ENCODE results near the gene NPC2.
"Not testable (repeated sequence)": the region's sequence is repeated elsewhere in the genome, so short reads cannot be mapped to it uniquely, and the experiment has no call there.

NPC2 gene

DNA sequence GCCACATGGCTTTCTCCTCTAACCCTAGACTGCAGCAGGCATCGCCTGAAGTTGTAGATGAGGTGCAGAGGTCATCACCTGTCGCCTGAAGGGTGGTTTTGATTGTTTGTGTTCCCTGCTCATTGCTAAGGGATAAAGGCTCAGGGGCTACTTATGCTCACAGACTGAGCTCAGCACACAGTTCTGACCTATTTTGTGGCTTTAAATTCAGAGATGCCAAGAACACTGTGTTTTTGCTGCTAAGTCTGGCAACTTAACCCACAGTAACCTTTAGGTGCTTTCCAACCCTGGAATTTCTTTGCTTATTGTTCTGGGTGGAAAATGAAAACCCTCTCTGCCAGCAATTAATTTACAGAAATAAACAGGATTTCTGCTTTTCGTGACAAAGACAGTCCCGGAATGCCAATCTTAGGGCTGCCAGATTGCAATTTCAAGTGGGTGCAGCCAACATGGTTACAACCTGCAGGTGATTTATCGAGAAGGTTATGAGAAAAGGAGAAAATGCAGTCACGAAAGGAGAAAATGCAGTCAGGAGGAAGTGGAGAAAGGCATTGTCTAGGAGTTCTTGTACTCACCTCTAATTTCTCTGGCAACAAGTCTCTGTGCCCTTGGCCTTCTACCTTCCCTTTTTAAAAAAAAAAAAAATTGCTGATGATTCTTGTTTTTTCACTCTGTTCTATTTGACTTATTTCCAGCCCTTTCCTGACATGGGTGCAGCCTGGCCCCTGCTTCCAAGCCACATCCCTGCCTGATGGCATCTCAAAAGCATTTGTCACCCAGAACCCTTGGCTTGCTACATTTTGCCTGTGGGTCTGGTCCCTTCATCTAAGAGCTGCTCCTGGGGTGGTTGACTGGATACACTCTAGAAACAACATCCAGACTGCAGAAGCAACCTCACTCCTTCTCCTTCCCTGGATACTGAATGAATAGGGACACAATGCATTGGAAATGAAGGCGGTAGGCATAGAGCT lies 23.3 kb downstream of the NPC2 start:
- no peak for DNase-seq (ENCODE audit: low read depth)

DNA sequence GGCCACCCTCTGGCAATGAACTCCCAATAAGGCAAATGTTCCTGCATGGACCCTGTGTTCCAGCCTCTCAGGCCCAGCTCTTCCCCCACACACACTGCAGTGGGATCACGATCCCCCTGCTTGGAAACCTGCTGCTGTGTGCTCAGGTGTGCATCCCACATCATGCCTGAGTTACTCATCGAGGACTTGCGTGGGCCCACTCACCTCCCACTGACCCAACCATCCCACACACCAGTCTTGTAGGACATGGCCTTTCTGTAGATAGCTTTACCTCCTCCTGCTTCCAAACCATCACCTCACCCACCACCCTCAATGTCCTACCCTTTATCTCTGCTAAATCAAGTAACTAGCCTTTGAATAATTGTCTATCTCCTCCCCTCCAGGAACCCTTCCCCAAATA lies 24.6 kb downstream of the NPC2 start:
- no peak for DNase-seq (ENCODE audit: low read depth)

GRCh38 chr14:74465335-74465734 lies 27.8 kb downstream of the NPC2 start:
- DNase-seq (ENCODE audit: low read depth): no peak

GRCh38 chr14:74464785-74465184 lies 28.3 kb downstream of the NPC2 start:
- no peak for DNase-seq (ENCODE audit: low read depth)

GRCh38 chr14:74463697-74464096 lies 29.4 kb downstream of the NPC2 start:
- no peak for DNase-seq (ENCODE audit: low read depth)

DNA sequence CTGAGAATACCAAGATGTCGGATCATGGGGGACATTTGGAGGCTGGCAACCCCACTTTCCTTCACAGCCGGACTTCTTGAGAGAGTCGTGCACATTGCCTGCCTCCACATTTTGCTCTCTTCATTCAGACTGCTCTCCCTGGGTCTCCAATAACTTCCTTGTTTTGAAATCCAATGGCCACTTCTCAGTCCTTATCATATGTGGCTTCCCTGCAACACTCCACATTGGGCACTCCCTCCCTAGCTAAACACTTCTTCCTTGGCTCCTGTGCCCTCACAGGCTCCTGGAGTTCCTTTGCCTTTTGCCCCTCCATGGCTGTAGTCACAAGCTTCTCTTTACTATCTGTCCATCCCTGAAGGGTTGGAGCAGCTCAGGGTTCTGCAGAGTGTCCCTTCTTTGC lies 30.1 kb downstream of the NPC2 start:
- DNase-seq (ENCODE audit: low read depth): no peak

DNA sequence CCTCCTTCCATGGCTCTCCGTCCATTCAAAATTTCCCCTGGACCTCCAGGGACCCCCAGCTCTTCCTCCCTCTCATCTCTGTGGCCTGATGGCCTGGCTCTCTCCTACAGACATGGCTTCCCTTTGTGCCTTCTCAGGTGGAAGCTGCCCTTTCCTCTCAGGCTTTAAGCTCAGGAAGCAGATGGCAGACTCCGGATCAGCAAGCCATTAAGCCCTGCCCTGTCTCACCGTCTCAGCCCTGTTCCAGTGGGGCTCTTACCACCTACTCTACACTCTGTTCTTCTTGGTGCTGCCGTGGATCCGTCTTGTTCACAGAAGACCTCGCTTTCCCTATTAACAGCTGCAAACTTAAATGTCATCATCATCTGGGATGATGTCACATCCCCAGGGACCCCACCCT lies 33.1 kb downstream of the NPC2 start:
- DNase-seq (ENCODE audit: low read depth): no peak

GRCh38 chr14:74459289-74459946 lies 33.7 kb downstream of the NPC2 start:
- DNase-seq (ENCODE audit: low read depth): no peak

GRCh38 chr14:74457565-74457895 lies 35.6 kb downstream of the NPC2 start:
- no peak for DNase-seq (ENCODE audit: low read depth)

- no peak for DNase-seq (ENCODE audit: low read depth)
Observed at GRCh38 chr14:74456684-74457564, 36.2 kb downstream of the NPC2 start.

GRCh38 chr14:74454397-74454796 lies 38.7 kb downstream of the NPC2 start:
- DNase-seq (ENCODE audit: low read depth): not testable (repeated sequence)

DNA sequence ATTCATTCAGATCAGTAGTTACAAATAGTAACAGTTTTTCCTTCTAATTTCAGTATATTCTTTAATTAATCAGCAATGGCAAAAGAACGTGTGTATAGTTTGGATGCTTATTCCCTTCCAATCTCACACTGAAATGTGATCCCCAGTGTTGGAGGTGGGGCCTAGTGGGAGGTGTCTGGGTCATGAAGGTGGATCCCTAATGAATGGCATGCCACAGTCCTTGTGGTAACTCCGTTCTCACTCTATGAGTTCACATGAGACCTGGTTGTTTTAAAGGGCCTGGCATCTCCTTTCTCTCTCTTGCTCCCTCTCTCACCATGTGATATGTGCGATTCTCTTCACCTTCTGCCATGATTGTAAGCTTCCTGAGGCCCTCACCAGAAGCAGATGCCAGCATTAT lies 48.2 kb downstream of the NPC2 start:
- DNase-seq (ENCODE audit: low read depth): no peak

DNA sequence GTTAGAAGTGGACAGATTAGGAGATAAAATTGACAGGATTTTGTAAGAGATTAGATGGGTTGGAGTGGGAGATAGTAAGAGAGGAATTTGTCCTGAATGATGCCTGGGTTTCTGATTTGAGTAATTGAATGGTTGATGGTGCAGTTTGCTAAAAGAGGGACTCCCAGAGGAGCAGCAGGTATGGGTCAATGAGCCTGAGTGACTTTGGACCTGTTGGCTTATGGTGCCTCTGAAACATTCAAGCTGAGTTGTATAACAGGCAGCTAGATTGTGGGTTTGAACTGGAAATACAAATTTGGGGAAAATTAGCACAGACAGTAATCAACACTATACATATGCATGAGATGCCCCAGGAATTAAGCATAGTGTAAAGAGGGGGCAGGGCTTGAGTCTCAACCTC lies 50.3 kb downstream of the NPC2 start:
- DNase-seq (ENCODE audit: low read depth): no peak

GRCh38 chr14:74441113-74441512 lies 52.0 kb downstream of the NPC2 start:
- no peak for DNase-seq (ENCODE audit: low read depth)

GRCh38 chr14:74438351-74438915 lies 54.7 kb downstream of the NPC2 start:
- DNase-seq (ENCODE audit: low read depth): no peak

- DNase-seq (ENCODE audit: low read depth): no peak
Observed at GRCh38 chr14:74437496-74438053, 55.5 kb downstream of the NPC2 start.

DNA sequence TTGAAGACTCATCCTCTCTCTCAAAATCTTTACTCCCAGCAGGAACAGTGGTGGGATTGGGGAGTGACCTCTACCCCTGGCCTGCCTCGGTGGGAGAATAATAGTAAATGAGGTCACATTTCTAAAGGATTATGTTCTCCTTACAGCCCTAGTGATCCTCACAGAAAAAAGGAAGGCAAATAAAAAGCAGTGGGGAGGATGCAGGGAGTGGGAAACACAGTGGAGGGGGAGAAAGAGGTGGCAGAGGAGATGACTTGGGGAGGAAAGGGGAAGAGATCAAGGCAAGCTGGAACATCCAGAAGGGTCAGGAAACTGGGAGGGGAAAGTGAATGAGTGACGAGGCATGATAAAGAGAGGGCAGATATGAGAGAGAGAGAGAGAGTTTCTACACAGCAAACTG lies 58.8 kb downstream of the NPC2 start:
- DNase-seq (ENCODE audit: low read depth): no peak

- DNase-seq (ENCODE audit: low read depth): no peak
Observed at GRCh38 chr14:74429991-74430390, 63.1 kb downstream of the NPC2 start.
